ENCODE results near the gene UCK1.

UCK1 gene

DNA sequence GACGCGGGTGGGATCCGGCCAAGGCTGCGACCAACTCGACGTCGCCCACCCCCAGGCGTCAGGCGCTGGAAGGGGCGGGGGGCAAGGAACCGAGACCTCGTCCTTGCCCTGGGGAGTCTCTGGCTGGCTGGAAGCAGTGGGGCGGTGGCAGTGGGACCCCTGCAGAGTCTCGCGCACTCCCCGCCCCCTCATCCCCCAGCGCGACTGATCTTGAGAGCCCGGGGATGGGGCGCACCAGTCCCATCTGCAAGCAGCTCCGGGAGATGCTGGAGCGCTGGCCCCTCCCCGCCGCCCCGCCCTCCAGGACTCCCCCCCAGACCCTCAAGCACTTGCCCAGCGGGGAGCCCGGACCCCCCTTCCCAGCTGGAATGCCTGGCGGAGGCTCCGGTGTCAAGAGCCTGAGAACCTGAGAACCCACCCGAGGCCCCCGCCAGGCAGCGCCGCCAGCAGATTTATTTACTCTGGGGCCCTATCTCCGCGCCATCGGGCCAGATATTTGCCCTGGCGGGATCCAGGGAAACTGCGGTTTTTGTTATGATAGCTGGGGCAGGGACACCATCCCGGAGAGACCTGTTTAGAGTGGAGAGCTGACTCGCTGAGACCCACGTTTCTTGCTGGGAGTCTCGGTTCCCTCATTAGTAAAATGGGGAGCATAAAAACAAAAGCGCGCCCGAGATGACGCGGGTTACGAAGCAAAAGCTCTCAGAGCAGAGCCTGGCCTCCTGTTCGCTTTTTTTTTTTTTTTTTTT is 15.4 kb upstream of the UCK1 start:
- TF ChIP-seq, protein P1, sequence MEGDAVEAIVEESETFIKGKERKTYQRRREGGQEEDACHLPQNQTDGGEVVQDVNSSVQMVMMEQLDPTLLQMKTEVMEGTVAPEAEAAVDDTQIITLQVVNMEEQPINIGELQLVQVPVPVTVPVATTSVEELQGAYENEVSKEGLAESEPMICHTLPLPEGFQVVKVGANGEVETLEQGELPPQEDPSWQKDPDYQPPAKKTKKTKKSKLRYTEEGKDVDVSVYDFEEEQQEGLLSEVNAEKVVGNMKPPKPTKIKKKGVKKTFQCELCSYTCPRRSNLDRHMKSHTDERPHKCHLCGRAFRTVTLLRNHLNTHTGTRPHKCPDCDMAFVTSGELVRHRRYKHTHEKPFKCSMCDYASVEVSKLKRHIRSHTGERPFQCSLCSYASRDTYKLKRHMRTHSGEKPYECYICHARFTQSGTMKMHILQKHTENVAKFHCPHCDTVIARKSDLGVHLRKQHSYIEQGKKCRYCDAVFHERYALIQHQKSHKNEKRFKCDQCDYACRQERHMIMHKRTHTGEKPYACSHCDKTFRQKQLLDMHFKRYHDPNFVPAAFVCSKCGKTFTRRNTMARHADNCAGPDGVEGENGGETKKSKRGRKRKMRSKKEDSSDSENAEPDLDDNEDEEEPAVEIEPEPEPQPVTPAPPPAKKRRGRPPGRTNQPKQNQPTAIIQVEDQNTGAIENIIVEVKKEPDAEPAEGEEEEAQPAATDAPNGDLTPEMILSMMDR (IDR thresholded peaks at IDR 0.05; ENCODE audit: insufficient read depth, low read depth, low read length, missing control alignments): no peak
- no peak for DNase-seq (ENCODE audit: low read depth)

DNA sequence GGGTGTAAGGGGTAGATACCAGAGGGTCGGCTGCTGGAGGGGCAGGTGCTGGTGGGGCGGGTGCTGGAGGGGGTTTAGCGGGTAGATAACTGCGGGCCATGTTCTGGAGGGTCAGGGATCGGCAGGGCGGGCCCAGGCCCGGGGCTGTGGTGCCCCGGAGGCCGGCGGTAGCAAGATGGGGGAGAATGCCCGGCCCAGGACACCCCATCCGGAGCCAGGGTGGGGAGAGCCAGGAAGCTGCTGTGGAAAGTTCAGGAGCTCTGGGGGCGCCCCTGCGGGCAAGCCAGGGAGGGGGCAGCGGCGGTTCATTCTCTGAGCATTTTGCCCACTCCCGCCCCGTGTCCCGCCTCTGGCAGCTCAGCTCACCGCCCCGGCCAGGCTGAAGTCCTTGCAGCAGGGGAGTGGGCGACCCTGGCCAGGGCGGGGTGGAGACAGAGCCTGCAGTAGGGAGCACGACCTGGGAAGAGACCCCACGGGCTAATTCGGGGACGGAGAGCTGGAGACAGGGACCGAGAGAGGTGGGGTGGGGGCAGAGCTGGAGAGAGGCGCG is 14.8 kb upstream of the UCK1 start:
- H3K4me3 ChIP-seq (ENCODE audit: low read length): no peak overlapping the region
- DNase-seq (ENCODE audit: low read depth): no peak
- TF ChIP-seq, protein P1 (IDR thresholded peaks at IDR 0.05; ENCODE audit: insufficient read depth, low read depth, low read length, missing control alignments): no peak

More for the DNA sequence above, 15.4 kb upstream of the UCK1 start:
- no peak overlapping the region for H3K4me3 ChIP-seq (ENCODE audit: low read length)

DNA sequence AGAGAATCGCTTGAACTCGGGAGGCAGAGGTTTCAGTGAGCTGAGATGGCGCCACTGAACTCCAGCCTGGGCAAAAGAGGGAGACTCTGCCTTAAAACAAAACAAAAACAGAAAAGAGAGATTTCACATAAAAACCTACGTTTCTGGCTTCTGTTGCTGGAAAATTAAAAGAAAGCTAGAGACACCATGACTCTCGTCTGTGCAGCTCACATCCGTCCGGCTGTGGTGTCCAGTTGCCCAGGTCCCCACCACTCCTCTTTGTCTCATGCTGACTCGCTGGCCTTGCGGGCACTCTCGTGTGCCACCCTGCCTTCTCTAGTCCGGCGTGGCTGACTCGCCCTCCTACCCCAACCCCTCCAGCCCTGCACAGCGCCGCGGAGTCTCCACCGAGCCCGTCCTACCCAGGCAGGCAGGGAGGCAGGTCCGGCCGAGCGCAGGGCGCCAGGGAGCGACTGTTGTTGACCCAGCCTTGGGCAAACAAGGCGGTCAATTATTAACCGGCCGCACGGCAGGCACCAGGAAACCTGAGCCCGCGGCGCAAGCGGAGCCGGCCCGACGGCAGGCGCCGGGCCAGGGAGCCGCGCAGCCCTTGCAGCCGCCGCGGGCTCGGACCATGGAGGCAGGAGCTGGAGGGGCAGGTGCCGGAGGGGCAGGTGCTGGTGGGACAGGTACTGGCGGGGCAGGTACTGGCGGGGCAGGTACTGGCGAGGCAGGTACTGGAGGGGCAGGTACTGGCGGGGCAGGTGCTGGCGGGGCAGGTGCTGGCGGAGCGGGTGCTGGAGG is 14.1 kb upstream of the UCK1 start, which contains the start of gene PRRT1B:
PRRT1B (plus strand) TSS at position 521 of the 783 bp plus-strand sequence; CDS start at position 614, 93 bp downstream.
- no peak for DNase-seq (ENCODE audit: low read depth)
- H3K4me3 ChIP-seq (ENCODE audit: low read length): no peak within 1 kb of the TSS
- TF ChIP-seq, protein P1 (IDR thresholded peaks at IDR 0.05; ENCODE audit: insufficient read depth, low read depth, low read length, missing control alignments): no peak

DNA sequence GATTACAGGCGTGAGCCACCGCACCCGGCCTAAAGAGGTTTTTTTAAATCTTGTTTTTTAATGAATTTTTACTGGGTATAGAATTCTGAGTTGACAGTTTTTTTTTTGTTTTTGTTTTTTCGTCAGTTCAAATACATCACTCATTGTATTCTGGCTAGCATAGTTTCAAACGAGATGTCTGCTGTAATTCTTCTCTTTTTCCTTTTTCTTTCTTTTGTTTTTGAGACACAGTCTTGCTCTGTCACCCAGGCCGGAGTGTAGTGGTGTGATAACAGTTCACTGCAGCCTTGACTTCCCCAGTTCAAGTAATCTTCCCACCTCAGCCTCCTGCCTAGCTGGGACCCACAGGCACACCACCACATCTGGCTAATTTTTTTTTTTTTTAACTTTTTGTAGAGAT is 12.1 kb upstream of the UCK1 start:
- no peak for DNase-seq (ENCODE audit: low read depth)
- no peak overlapping the region for H3K4me3 ChIP-seq (ENCODE audit: low read length)
- TF ChIP-seq, protein P1 (IDR thresholded peaks at IDR 0.05; ENCODE audit: insufficient read depth, low read depth, low read length, missing control alignments): no peak

DNA sequence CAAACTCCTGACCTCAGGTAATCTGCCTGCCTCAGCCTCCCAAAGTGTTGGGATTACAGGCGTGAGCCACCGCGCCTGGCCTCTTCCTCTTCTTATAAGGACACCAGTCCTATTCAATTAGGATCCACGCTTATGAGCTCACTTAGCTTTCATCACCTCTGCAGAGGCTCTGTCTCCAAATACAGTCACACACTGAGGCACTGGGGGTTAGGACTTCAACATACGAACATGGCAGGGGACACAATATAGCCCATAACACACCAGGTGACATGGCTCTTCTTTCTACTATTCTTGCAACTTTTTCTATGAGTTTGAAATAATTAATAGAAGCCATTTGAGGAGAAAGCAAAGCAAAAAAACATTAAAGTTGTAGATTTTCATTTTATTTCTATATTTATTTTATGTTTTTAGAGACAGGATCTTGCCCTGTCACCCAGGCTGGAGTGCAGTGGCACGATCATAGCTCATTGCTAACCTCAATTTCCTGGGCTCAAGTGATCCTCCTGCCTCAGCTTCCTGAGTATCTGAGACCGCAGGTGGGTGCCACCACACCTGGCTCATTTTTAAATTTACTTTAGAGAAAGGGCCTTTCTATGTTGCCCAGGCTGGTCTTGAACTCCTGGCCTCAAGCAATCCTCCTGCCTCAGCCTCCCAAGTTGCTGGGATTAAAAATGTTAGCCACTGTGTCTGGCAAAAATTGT is 8.3 kb upstream of the UCK1 start:
- TF ChIP-seq, protein P1 (IDR thresholded peaks at IDR 0.05; ENCODE audit: insufficient read depth, low read depth, low read length, missing control alignments): no peak
- H3K4me3 ChIP-seq (ENCODE audit: low read length): no peak overlapping the region
- DNase-seq (ENCODE audit: low read depth): no peak

DNA sequence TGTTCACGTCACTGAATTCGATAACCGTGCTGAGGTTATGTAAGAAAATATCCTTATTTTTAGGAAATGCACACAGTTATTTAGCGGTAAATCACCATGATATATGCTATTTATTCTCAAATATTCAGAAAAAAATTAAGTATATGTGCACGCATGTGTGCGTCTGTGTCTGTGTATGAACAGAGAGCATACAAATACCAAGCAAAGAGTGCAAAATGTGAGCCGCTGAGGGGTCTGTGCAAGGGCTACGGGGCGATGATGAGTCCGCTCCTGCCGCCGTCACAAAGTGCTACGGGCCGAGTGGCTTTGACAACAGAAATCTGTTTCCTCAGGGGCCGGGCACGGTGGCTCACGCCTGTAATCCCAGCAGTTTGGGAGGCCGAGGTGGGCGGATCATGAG is 6.9 kb upstream of the UCK1 start:
- H3K4me3 ChIP-seq (ENCODE audit: low read length): no peak overlapping the region
- TF ChIP-seq, protein P1 (IDR thresholded peaks at IDR 0.05; ENCODE audit: insufficient read depth, low read depth, low read length, missing control alignments): no peak
- DNase-seq (ENCODE audit: low read depth): no peak

All from epithelial cell of esophagus (primary cell).